AG09319 (cell line): ENCODE data around the gene WDR45.

Experiments used
- DNase-seq: peaks from one replicate; pipeline ENCODE4 v3.0.0-alpha.2; 2010; ENCODE audit warnings: low read depth; ENCODE audit errors: extremely low read depth
- TF ChIP-seq, protein P1 (sequence below): IDR thresholded peaks from 2 replicates; pipeline ENCODE4 v1.5.1; 2011; ENCODE audit warnings: low read depth, mild to moderate bottlenecking, inconsistent platforms, low read length, moderate library complexity

The WDR45 gene

DNA sequence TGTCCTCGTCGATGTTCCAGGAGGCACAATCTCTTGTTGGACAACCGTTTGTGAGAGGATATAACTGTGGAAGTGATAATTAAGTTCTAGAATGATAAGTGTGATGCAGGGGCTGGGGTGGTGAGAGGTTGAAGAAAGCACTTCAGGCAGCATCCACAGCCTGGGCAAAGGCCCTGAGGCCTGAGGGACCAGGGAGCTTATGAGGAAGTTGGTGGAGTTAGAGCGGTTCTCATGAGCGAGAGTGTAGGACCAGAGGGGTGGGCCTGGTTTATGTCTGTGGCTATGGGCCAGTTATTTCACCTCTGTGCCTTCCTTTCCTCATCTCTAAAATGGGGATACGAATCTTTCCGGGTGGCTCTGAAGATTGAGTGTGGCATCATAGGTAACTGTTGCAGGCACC is 18.2 kb downstream of the WDR45 start:
- DNase-seq: no peak
- TF ChIP-seq, protein P1, sequence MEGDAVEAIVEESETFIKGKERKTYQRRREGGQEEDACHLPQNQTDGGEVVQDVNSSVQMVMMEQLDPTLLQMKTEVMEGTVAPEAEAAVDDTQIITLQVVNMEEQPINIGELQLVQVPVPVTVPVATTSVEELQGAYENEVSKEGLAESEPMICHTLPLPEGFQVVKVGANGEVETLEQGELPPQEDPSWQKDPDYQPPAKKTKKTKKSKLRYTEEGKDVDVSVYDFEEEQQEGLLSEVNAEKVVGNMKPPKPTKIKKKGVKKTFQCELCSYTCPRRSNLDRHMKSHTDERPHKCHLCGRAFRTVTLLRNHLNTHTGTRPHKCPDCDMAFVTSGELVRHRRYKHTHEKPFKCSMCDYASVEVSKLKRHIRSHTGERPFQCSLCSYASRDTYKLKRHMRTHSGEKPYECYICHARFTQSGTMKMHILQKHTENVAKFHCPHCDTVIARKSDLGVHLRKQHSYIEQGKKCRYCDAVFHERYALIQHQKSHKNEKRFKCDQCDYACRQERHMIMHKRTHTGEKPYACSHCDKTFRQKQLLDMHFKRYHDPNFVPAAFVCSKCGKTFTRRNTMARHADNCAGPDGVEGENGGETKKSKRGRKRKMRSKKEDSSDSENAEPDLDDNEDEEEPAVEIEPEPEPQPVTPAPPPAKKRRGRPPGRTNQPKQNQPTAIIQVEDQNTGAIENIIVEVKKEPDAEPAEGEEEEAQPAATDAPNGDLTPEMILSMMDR: no peak

DNA sequence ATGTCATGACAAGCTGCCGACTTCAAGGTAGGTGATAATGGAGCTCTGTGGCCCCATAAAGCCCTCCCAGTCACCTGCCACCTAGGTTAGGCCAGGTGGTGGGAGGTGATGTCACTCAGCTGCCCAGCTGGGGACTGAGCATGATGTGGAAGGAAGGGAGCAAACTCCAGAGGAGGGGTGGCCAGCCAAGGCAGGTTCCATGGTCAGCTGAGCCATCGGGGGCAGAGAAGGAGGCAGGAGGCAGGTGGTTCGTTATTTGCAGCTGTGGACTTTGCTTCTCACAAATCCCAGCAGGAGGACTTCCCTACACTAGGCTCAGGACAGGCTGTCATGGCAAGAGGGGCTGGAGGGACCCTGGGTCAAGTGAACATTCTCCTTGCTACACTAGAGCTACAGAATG is 18.8 kb downstream of the WDR45 start:
- no peak for DNase-seq
- TF ChIP-seq, protein P1: no peak

DNA sequence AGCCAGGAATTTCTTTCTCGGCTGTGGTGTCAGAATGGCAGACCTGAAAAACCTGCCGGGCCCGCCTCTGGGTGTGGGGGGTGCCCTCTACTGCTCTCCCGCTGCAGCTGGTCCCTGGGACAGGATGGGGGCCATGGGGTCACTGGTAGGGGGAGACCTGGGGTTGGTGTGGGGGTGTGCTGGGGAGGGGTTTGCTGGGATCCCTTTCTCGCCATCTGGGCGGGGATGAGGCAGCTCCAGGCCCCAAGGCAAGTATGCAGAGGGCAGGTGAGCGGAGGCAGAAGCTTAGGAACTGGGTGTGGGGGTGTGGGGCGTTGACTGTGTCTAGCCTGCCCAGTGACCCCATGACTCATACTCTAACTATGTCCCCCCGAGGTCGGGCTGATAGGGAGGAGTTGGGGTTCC is 20.0 kb downstream of the WDR45 start:
- DNase-seq: no peak
- TF ChIP-seq, protein P1: no peak

DNA sequence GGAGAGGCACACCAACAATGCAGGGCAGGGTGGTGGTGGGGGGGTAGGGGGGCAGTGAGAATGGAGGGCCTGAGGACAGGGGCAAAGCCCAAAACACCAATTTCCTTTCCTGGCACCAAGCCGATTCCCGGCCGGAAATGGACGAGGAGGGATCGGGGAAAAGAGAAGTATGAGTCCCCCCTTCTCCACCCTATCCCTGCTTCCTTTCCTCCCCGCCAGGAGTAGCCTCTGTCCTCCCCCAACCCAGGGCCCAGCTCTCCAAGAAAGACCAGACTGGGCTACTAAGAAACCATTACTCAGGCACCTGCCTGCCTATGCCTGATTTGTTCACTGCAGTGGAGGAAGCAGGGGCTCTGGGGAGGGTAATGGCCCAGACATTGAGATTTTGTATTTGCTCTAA is 20.5 kb downstream of the WDR45 start:
- no peak for DNase-seq
- TF ChIP-seq, protein P1: no peak

DNA sequence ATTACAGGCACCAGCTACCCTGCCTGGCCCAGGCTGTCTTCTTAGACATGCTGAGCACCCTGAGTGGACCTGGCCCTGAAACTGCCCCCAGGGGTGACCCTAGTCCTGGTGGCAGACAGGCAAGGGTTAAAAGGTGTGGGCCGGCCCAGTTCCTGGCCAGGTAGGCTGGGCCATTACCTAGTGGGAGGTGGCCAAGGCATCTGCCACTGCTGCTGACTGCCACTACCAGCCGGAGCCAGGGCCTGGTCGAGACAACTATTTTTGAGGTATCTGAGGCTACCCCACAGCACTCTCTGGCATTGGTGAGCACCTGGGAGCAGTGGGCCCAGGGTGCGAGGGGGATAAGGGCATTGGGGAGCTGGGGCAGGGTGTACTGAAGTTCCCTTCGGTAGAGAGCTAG is 20.9 kb downstream of the WDR45 start, which contains the start of gene CCDC120:
CCDC120 (plus strand) TSS at position 206 of the 400 bp plus-strand sequence. CDS start 3,043 bp downstream, outside the sequence.
- TF ChIP-seq, protein P1: no peak
- DNase-seq: no peak

DNA sequence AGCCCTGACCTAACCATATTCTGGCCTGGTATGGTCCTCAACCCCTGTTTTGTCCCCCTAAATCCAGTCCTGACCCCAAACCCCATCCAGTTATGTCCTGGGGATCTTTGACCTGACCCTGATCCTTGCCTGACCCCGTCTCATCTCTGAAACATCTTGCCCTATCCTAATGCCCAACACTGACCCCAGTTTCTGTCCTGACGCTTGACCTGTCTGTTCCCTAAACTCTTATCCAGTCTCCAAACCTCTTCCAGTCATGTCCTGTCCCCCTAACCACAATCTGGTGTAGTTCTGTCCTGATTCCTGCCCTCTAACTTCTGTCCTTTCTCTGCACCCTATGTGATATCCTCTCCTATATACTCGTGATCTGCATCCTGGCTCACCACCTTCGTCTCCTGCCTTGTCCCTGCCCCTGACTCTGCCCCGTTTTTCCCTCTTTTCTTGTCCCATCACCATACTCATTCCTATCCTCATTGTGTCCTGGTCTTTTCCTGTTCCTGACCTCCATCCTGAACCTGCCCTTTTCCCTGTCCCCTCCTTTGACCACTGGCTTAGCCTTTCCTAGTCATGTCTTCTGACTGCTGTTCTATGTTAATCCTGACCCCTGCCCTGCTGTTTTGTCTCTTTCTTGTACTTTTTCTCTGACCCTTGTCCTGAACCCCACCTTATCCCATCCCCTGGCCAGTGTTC is 25.5 kb downstream of the WDR45 start:
- TF ChIP-seq, protein P1: no peak
- no peak for DNase-seq

DNA sequence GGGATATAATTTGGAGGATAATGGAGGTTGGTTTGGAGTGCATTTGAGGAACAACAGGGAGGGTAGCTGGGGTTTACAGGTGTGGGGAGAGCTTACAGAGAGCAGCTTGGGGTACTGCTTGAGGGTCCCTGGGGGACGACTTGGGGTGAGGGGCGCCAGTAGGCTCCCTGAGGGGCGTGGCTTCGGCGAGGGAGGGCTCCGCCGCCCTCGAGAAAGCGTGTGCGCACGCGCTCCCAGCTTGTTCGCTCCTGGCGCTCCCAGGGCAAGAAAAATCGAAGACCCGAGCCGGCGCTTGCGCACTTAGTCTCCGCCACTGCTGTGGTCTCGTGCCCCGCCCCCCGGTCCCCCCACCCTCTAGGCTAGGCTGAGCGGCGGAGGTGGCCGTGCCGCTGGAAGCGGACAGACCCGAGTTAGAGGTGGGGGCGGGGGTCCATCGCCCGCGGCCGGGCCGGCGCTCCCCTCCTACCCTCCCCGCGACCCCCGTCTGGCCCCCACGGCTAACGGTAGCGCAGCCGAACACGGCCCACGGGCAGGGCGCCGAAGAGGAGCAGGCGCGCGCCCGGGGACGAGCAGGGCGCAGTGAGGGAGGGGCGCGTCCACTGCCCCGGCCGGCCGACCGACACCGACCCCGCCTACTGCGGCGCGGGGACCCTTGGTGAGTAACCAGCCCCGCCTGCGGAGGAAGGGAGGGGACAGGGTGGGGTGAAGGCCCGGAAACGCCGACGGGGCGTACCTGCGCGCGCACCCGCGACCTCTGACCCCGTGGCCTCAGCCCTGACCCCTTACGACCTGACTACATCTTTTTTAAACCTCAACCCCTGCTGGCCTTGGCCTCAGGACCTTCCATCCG is 26.2 kb downstream of the WDR45 start:
- DNase-seq: no peak
- TF ChIP-seq, protein P1: no peak
